Measurements from ENCODE around the gene DRC7.
"Not testable (repeated sequence)": the region's sequence is repeated elsewhere in the genome, so short reads cannot be mapped to it uniquely, and the experiment has no call there.

DRC7 gene

DNA sequence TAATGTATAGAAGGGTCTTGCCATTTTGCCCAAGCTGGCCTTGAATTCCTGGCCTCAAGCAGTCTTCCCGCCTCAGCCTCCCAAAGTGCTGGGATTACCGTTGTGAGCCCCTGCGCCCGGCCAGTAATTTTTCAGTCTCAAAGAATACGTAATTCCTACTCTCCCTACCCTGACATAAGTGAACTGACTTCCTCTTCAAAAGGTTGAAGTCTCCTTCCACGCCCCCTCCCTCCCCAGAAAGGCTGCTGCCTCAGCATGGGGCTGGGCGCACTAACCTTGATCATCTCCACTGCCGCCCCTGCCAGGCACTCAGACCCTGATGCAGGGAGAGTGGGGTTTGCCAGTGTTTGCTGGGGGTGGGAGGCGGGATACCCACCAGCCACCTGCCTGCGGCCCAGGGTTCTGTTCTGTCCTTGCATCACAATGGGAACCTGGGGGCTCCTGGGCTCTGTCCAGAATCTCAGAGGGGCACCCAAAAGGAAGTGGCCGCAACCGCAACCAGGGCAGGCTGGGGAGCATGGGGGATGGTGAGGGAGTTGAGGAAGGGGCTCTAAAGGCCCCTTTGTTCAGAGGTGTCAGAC, 80.2 kb downstream of the DRC7 start:
- TF ChIP-seq, protein P1, sequence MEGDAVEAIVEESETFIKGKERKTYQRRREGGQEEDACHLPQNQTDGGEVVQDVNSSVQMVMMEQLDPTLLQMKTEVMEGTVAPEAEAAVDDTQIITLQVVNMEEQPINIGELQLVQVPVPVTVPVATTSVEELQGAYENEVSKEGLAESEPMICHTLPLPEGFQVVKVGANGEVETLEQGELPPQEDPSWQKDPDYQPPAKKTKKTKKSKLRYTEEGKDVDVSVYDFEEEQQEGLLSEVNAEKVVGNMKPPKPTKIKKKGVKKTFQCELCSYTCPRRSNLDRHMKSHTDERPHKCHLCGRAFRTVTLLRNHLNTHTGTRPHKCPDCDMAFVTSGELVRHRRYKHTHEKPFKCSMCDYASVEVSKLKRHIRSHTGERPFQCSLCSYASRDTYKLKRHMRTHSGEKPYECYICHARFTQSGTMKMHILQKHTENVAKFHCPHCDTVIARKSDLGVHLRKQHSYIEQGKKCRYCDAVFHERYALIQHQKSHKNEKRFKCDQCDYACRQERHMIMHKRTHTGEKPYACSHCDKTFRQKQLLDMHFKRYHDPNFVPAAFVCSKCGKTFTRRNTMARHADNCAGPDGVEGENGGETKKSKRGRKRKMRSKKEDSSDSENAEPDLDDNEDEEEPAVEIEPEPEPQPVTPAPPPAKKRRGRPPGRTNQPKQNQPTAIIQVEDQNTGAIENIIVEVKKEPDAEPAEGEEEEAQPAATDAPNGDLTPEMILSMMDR (conservative IDR thresholded peaks at IDR 0.05; ENCODE audit: low read length): no peak
- DNase-seq (ENCODE audit: low read depth): no peak

DNA sequence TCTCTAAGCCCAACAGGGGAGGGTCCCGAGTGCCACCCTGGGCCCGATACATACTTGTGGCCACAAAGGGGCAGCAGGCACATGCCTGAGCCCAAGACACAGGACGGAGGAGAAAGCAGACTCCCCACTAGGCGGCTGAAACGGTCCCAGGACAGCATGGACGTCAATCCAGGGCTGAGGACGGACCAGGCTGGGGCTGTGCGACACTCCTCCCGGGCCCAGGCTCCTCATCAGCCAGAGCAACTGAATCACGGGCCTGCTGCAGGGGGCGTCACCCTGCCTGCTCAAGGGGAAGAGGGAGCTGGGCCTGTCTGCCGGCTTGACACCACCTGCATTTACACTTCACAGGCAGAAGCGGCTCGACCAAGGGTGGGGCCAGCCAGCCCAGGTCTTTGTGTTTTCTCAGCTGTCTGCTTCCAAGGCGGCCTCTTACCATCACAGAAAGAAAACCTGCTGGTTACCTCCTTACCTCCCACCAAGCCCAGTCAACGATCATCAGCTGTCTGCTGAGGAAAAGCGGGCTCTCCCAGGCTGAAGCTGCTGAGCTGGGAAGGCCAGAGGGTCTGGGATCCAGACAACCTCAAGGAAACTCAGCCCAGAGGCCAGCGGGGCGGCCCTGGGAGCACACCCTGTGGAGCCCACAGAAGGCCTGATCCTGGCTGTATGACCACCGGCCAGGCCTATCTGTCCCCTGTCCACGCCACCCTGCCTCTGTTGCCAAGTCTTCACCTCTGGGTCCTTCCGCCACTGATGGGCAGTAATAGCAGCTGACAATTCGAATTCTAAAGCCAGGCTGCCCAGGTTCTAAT, 81.3 kb downstream of the DRC7 start:
- DNase-seq (ENCODE audit: low read depth): no peak
- TF ChIP-seq, protein P1 (conservative IDR thresholded peaks at IDR 0.05; ENCODE audit: low read length): no peak
- no peak overlapping the region for H3K4me3 ChIP-seq (ENCODE audit: low read length)

More for the DNA sequence above, 80.2 kb downstream of the DRC7 start:
- no peak overlapping the region for H3K4me3 ChIP-seq (ENCODE audit: low read length)

DNA sequence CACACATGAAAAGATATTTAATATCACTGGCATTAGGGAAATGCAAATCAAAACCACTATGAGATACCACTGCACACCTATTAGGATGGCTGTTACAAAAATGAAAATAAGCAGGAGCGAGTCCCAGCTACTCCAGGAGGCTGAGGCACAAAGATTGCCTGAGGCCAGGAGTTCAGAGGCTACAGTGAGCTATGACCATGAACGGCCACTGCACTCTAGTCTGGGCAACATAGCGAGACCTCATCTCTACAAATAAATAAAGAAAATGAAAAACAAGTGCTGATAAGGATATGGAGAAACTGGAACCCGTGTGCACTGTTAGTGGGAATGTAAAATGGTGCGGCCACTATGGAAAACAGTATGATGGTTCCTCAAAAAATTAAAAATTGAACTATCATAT, 84.1 kb downstream of the DRC7 start:
- TF ChIP-seq, protein P1 (conservative IDR thresholded peaks at IDR 0.05; ENCODE audit: low read length): no peak
- no peak for DNase-seq (ENCODE audit: low read depth)

DNA sequence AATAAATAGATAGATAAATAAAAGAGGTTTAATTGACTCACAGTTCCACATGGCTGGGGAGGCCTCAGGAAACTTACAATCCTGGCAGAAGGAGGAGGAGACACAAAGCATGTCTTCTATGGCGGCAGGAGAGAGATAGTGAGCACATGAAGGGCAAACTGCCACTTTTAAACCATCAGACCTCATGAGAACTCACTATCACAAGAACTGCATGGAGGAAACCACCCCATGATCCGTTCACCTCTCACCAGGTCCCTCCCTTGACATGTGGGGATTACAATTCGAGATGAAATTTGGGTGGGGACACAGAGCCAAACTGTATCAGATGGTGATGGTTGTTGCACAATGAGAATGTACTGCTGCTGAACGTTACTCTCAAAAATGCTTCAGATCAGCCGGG, 85.2 kb downstream of the DRC7 start:
- not testable (repeated sequence) for DNase-seq (ENCODE audit: low read depth); H3K4me3 ChIP-seq (ENCODE audit: low read length)

More for the DNA sequence above, 84.1 kb downstream of the DRC7 start:
- H3K4me3 ChIP-seq (ENCODE audit: low read length): no peak overlapping the region

DNA sequence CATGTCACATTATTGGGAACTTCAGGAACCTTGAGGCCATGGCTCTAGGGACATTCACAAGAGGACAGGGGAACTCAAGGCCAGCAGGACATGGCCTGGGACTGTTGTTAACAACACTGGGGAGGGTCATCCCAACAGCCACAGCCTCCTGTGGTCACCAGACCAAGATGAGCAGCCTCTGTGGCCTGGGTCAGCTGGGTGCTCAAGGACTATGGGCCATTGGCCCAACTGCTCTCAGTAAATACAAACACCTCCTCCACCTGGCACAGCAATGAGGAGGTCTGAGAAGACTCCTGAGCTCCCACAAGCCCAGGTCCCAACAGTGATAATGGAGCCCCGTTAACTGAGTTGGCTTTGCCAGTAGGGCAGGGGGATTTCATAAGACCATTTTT, 86.7 kb downstream of the DRC7 start:
- DNase-seq (ENCODE audit: low read depth): no peak
- H3K4me3 ChIP-seq (ENCODE audit: low read length): no peak overlapping the region
- TF ChIP-seq, protein P1 (conservative IDR thresholded peaks at IDR 0.05; ENCODE audit: low read length): no peak
